ENCODE measurements around the gene UNC5A. TPM values are rescaled to one million over a fixed set of nuclear protein-coding genes. Genes with fewer than 3 reads are reported as not detected.

UNC5A gene
- total RNA-seq, 1 experiment from 2014 or later, result 3.1 TPM

GRCh38 chr5:176799488-176799887 lies 10.9 kb upstream of the UNC5A start:
- ChIA-PET CTCF (no interaction called here), POLR2A (ENCODE audit: unreplicated experiment) (no interaction called here)
- no TSS peak for BruUV-seq (replicated peaks)
- H4K20me1 ChIP-seq (ENCODE audit: insufficient read depth), result no peaks in the 10 kb centered on the region
- H3K9me3 ChIP-seq (ENCODE audit: insufficient read depth, low read depth), result no peaks in the 10 kb centered on the region
- H3K27me3 ChIP-seq (ENCODE audit: insufficient read depth, low read depth), result peaks cover 22% of the 10 kb centered on the region
- no peaks in the 10 kb centered on the region; the same call in 1 of the 2 replicates for H3F3A ChIP-seq (ENCODE audit: insufficient read depth, low read depth)
- peaks cover 6% of the 10 kb centered on the region; the same call in 1 of the 2 replicates for H3K4me1 ChIP-seq (replicated peaks; ENCODE audit: insufficient read depth)
- no peak for DNase-seq
- intact Hi-C loops (cut with micrococcal nuclease; ENCODE audit: unreplicated experiment), result no loop called here
- no peak overlapping the region for H3K4me2 ChIP-seq
- no peaks in the 10 kb centered on the region for H3K79me2 ChIP-seq (ENCODE audit: low read depth)
- H2AFZ ChIP-seq, result no peak overlapping the region
- no peaks in the 10 kb centered on the region for H3K36me3 ChIP-seq (ENCODE audit: low read depth)
- H3K27ac ChIP-seq, result no peak overlapping the region
- no peaks in the 10 kb centered on the region for H3K9me2 ChIP-seq (ENCODE audit: insufficient read depth)
- H3K4me3 ChIP-seq, result no peak overlapping the region
- TF ChIP-seq EZH2 (IDR thresholded peaks at IDR 0.05; ENCODE audit: low read depth), result no peak
- no peak for TF ChIP-seq CTCF (conservative IDR thresholded peaks at IDR 0.05)

GRCh38 chr5:176800024-176800423 lies 10.3 kb upstream of the UNC5A start:
- peaks cover 28% of the 10 kb centered on the region for H3K27me3 ChIP-seq (ENCODE audit: insufficient read depth, low read depth)
- POLR2A ChIA-PET (ENCODE audit: unreplicated experiment), result no interaction called here
- H3K4me3 ChIP-seq, result no peak overlapping the region
- H3K79me2 ChIP-seq (ENCODE audit: low read depth), result no peaks in the 10 kb centered on the region
- H2AFZ ChIP-seq, result no peak overlapping the region
- CTCF ChIA-PET, result no interaction called here
- H3K9me2 ChIP-seq (ENCODE audit: insufficient read depth), result no peaks in the 10 kb centered on the region
- no peaks in the 10 kb centered on the region for H3K9me3 ChIP-seq (ENCODE audit: insufficient read depth, low read depth)
- BruUV-seq (replicated peaks), result no TSS peak
- peaks cover 6% of the 10 kb centered on the region; the same call in 1 of the 2 replicates for H3K4me1 ChIP-seq (replicated peaks; ENCODE audit: insufficient read depth)
- intact Hi-C loops (cut with micrococcal nuclease; ENCODE audit: unreplicated experiment), result no loop called here
- H3K36me3 ChIP-seq (ENCODE audit: low read depth), result no peaks in the 10 kb centered on the region
- H3F3A ChIP-seq (ENCODE audit: insufficient read depth, low read depth), result no peaks in the 10 kb centered on the region; the same call in 1 of the 2 replicates
- no peak for DNase-seq
- no peak overlapping the region for H3K27ac ChIP-seq
- TF ChIP-seq CTCF (conservative IDR thresholded peaks at IDR 0.05), result no peak
- TF ChIP-seq EZH2 (IDR thresholded peaks at IDR 0.05; ENCODE audit: low read depth), result no peak
- no peak overlapping the region for H3K4me2 ChIP-seq
- no peaks in the 10 kb centered on the region for H4K20me1 ChIP-seq (ENCODE audit: insufficient read depth)

- H3K4me1 ChIP-seq (replicated peaks; ENCODE audit: insufficient read depth), result no peaks in the 10 kb centered on the region
- H2AFZ ChIP-seq, result no peak overlapping the region
- no peaks in the 10 kb centered on the region for H3K36me3 ChIP-seq (ENCODE audit: low read depth)
- H4K20me1 ChIP-seq (ENCODE audit: insufficient read depth), result no peaks in the 10 kb centered on the region
- ChIA-PET POLR2A (ENCODE audit: unreplicated experiment) (no interaction called here), CTCF (interaction anchor here (0.6 kb wide), 1 partner anchor 18 kb away, joined by 4 read pairs; no protein-coding TSS in a partner anchor)
- TF ChIP-seq CTCF (conservative IDR thresholded peaks at IDR 0.05) (no peak), EZH2 (IDR thresholded peaks at IDR 0.05; ENCODE audit: low read depth) (no peak)
- H3K79me2 ChIP-seq (ENCODE audit: low read depth), result no peaks in the 10 kb centered on the region
- no peaks in the 10 kb centered on the region; the same call in 1 of the 2 replicates for H3F3A ChIP-seq (ENCODE audit: insufficient read depth, low read depth)
- H3K9me2 ChIP-seq (ENCODE audit: insufficient read depth), result no peaks in the 10 kb centered on the region
- H3K27me3 ChIP-seq (ENCODE audit: insufficient read depth, low read depth), result peaks cover 41% of the 10 kb centered on the region
- no peak overlapping the region for H3K4me3 ChIP-seq
- H3K9me3 ChIP-seq (ENCODE audit: insufficient read depth, low read depth), result no peaks in the 10 kb centered on the region
- no peak for DNase-seq
- H3K4me2 ChIP-seq, result no peak overlapping the region
- no peak overlapping the region for H3K27ac ChIP-seq
- BruUV-seq (replicated peaks), result no TSS peak
- intact Hi-C loops (cut with micrococcal nuclease; ENCODE audit: unreplicated experiment), result no loop called here
Observed at GRCh38 chr5:176802116-176802784, 8.1 kb upstream of the UNC5A start.

Measured in PC-9 (cell line).